Measurements from ENCODE around the gene ST8SIA6.
"Not testable (repeated sequence)": the region's sequence is repeated elsewhere in the genome, so short reads cannot be mapped to it uniquely, and the experiment has no call there.

Gene ST8SIA6

GRCh38 chr10:17427666-17428350 lies 26.6 kb downstream of the ST8SIA6 start:
- no peak for DNase-seq (ENCODE audit: low read depth in 1 of 2, low spot score in 1 of 2)

GRCh38 chr10:17427201-17427600 lies 27.2 kb downstream of the ST8SIA6 start:
- DNase-seq (ENCODE audit: low read depth in 1 of 2, low spot score in 1 of 2) = no peak

- DNase-seq (ENCODE audit: low read depth in 1 of 2, low spot score in 1 of 2) = no peak
Observed at GRCh38 chr10:17426263-17426750, 28.1 kb downstream of the ST8SIA6 start.

- peak in 1 of 2 donors; percentile 29 for DNase-seq (ENCODE audit: low read depth in 1 of 2, low spot score in 1 of 2)
Observed at GRCh38 chr10:17425584-17426262, 28.7 kb downstream of the ST8SIA6 start.

- no peak for DNase-seq (ENCODE audit: low read depth in 1 of 2, low spot score in 1 of 2)
Observed at GRCh38 chr10:17423632-17424186, 30.7 kb downstream of the ST8SIA6 start.

GRCh38 chr10:17422931-17423330 lies 31.5 kb downstream of the ST8SIA6 start:
- no peak for DNase-seq (ENCODE audit: low read depth in 1 of 2, low spot score in 1 of 2)

- no peak for DNase-seq (ENCODE audit: low read depth in 1 of 2, low spot score in 1 of 2)
Observed at GRCh38 chr10:17418249-17418648, 36.1 kb downstream of the ST8SIA6 start.

- no peak for DNase-seq (ENCODE audit: low read depth in 1 of 2, low spot score in 1 of 2)
Observed at GRCh38 chr10:17416442-17417211, 37.8 kb downstream of the ST8SIA6 start.

GRCh38 chr10:17415046-17415658 lies 39.2 kb downstream of the ST8SIA6 start:
- DNase-seq (ENCODE audit: low read depth in 1 of 2, low spot score in 1 of 2) = no peak

- DNase-seq (ENCODE audit: low read depth in 1 of 2, low spot score in 1 of 2) = no peak
Observed at GRCh38 chr10:17414484-17414883, 39.9 kb downstream of the ST8SIA6 start.

GRCh38 chr10:17413876-17414275 lies 40.5 kb downstream of the ST8SIA6 start:
- DNase-seq (ENCODE audit: low read depth in 1 of 2, low spot score in 1 of 2) = no peak

- DNase-seq (ENCODE audit: low read depth in 1 of 2, low spot score in 1 of 2) = no peak
Observed at GRCh38 chr10:17412323-17412722, 42.1 kb downstream of the ST8SIA6 start.

- no peak for DNase-seq (ENCODE audit: low read depth in 1 of 2, low spot score in 1 of 2)
Observed at GRCh38 chr10:17410907-17411306, 43.5 kb downstream of the ST8SIA6 start.

- DNase-seq (ENCODE audit: low read depth in 1 of 2, low spot score in 1 of 2) = no peak
Observed at GRCh38 chr10:17409170-17409733, 45.1 kb downstream of the ST8SIA6 start.

- no peak for DNase-seq (ENCODE audit: low read depth in 1 of 2, low spot score in 1 of 2)
Observed at GRCh38 chr10:17407047-17407446, 47.3 kb downstream of the ST8SIA6 start.

- no peak for DNase-seq (ENCODE audit: low read depth in 1 of 2, low spot score in 1 of 2)
Observed at GRCh38 chr10:17406036-17406834, 48.2 kb downstream of the ST8SIA6 start.

- no peak for DNase-seq (ENCODE audit: low read depth in 1 of 2, low spot score in 1 of 2)
Observed at GRCh38 chr10:17403161-17403560, 51.2 kb downstream of the ST8SIA6 start.

GRCh38 chr10:17402040-17402439 lies 52.4 kb downstream of the ST8SIA6 start:
- not testable (repeated sequence) for DNase-seq (ENCODE audit: low read depth in 1 of 2, low spot score in 1 of 2)

GRCh38 chr10:17396004-17396403 lies 58.4 kb downstream of the ST8SIA6 start:
- DNase-seq (ENCODE audit: low read depth in 1 of 2, low spot score in 1 of 2) = no peak

GRCh38 chr10:17394854-17395253 lies 59.5 kb downstream of the ST8SIA6 start:
- DNase-seq (ENCODE audit: low read depth in 1 of 2, low spot score in 1 of 2) = peak in 1 of 2 donors; percentile 25

Data from activated CD4-positive, alpha-beta T cell treated with anti-CD3 and anti-CD28 coated beads, Interleukin-2, amount 50 U/mL, for 24 hours (primary cell).